Stimulated activated CD8-positive, alpha-beta memory T cell treated with anti-CD3 and anti-CD28 coated beads, Interleukin-15, amount 100 ng/mL, for 24 hours (primary cell): ENCODE measurements around the gene SLC10A6.

Source experiments
- DNase-seq: peaks from one replicate; pipeline ENCODE4 v3.0.0-alpha.2; 2020; ENCODE audit warnings: low read depth

Gene SLC10A6

GRCh38 chr4:86788826-86789225, 60.4 kb downstream of the SLC10A6 start:
- no peak for DNase-seq

- DNase-seq: no peak
Observed at GRCh38 chr4:86778175-86778574, 71.0 kb downstream of the SLC10A6 start.

DNA sequence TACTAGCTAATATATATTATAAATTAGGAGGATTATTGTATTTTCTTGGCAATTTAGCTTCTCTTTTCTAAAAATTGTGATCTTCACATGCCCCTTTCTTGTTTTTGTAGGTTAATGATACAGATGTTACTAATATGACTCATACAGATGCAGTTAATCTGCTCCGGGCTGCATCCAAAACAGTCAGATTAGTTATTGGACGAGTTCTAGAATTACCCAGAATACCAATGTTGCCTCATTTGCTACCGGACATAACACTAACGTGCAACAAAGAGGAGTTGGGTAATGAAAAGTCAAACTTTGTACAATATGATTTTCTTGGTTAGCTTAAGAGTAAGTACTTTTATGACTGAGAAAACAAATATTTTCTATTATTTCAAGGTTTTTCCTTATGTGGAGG, 74.1 kb downstream of the SLC10A6 start:
- DNase-seq: no peak
